Caco-2 (cell line): ENCODE results near the gene PGS1. TPM values are rescaled to one million over a fixed set of nuclear protein-coding genes. Genes with fewer than 3 reads are reported as not detected.

Experiments used
- BruUV-seq: library from RNA; stranded (reverse); fragments of 400-500 nt; replicated peaks from 2 replicates; lab custom pipeline; 2021; lab: Mats Ljungman, UMichigan
- CTCF ChIA-PET: fragments of 300-600 bp; sonication (Branson Sonifier 250); formaldehyde crosslinking; loops from one replicate; lab custom pipeline; 2022; ENCODE audit warnings: antibody characterized with exemption; lab: Charles Lee
- POLR2A ChIA-PET: fragments of 300-600 bp; sonication (Branson Sonifier 250); formaldehyde crosslinking; loops from one replicate; lab custom pipeline; 2022; ENCODE audit warnings: antibody characterized with exemption; lab: Charles Lee
- DNase-seq, 2 experiments: peaks; one replicate each; pipeline versions ENCODE4 v3.0.0 to v3.0.0-alpha.2; 2020 to 2022
- H3K27me3 ChIP-seq: replicated peaks from 2 replicates; pipeline ENCODE4 v1.6.0; 2011; ENCODE audit warnings: low read length; ENCODE audit not compliant: control insufficient read depth, insufficient read depth
- H3K36me3 ChIP-seq: 2 replicates; pipeline ENCODE4 v1.5.1; 2011; ENCODE audit warnings: low read length; ENCODE audit not compliant: control insufficient read depth, insufficient read depth
- H3K4me1 ChIP-seq: fragments of 250-450 bp; sonication (Bioruptor Pico); 2 replicates; pipeline ENCODE4 v1.5.1; 2020; ENCODE audit warnings: mild to moderate bottlenecking
- H3K4me3 ChIP-seq: 2 replicates; pipeline ENCODE4 v1.5.1; 2011; ENCODE audit warnings: low read depth, mild to moderate bottlenecking, control low read depth, low read length
- H3K9me3 ChIP-seq: fragments of 250-450 bp; sonication (Bioruptor Pico); 2 replicates; pipeline ENCODE4 v1.5.1; 2020; ENCODE audit warnings: mild to moderate bottlenecking, moderate library complexity
- H3K27ac Mint-ChIP-seq: one replicate; pipeline ENCODE4 v1.8.0; 2022; ENCODE audit warnings: mixed read lengths; ENCODE audit not compliant: unreplicated experiment
- H3K27me3 Mint-ChIP-seq: one replicate; pipeline ENCODE4 v1.8.0; 2022; ENCODE audit warnings: mixed read lengths; ENCODE audit not compliant: insufficient read depth, unreplicated experiment
- H3K36me3 Mint-ChIP-seq: one replicate; pipeline ENCODE4 v1.8.0; 2022; ENCODE audit warnings: mild to moderate bottlenecking, mixed read lengths; ENCODE audit not compliant: insufficient read depth, unreplicated experiment
- H3K4me1 Mint-ChIP-seq: one replicate; pipeline ENCODE4 v1.8.0; 2022; ENCODE audit warnings: low read depth, mixed read lengths; ENCODE audit not compliant: unreplicated experiment
- H3K4me3 Mint-ChIP-seq: one replicate; pipeline ENCODE4 v1.8.0; 2022; ENCODE audit warnings: mild to moderate bottlenecking, moderate library complexity, mixed read lengths; ENCODE audit not compliant: unreplicated experiment
- H3K9me3 Mint-ChIP-seq: one replicate; pipeline ENCODE4 v1.8.0; 2022; ENCODE audit warnings: mixed read lengths; ENCODE audit not compliant: unreplicated experiment
- CTCF ChIP-seq, 2 experiments: fragments of 200-600 bp in 1 of 2; IDR thresholded peaks; 1 replicate in 1 of 2; 2 replicates in 1 of 2; pipeline versions ENCODE4 v1.5.1 to v1.8.0; 2011 to 2022; ENCODE audit warnings: antibody characterized with exemption in 1 of 2, control low read depth in 1 of 2, inconsistent platforms in 1 of 2, low read depth in 1 of 2, low read length in 1 of 2, mild to moderate bottlenecking in 1 of 2, moderate library complexity in 1 of 2; ENCODE audit not compliant: insufficient read depth in 1 of 2, severe bottlenecking in 1 of 2, unreplicated experiment in 1 of 2
- intact Hi-C: fragments of 100-400 bp; cut with micrococcal nuclease; formaldehyde crosslinking; loops from one replicate; pipeline ENCODE4 v1.10.0; 2022; ENCODE audit not compliant: unreplicated experiment
- total RNA-seq: library from RNA; stranded (reverse); gene quantifications from 2 replicates; pipeline ENCODE4 v1.2.3, GENCODE V29; 2022

PGS1 gene
- total RNA-seq, 1 experiment from 2014 or later, result 54.1 TPM

DNA sequence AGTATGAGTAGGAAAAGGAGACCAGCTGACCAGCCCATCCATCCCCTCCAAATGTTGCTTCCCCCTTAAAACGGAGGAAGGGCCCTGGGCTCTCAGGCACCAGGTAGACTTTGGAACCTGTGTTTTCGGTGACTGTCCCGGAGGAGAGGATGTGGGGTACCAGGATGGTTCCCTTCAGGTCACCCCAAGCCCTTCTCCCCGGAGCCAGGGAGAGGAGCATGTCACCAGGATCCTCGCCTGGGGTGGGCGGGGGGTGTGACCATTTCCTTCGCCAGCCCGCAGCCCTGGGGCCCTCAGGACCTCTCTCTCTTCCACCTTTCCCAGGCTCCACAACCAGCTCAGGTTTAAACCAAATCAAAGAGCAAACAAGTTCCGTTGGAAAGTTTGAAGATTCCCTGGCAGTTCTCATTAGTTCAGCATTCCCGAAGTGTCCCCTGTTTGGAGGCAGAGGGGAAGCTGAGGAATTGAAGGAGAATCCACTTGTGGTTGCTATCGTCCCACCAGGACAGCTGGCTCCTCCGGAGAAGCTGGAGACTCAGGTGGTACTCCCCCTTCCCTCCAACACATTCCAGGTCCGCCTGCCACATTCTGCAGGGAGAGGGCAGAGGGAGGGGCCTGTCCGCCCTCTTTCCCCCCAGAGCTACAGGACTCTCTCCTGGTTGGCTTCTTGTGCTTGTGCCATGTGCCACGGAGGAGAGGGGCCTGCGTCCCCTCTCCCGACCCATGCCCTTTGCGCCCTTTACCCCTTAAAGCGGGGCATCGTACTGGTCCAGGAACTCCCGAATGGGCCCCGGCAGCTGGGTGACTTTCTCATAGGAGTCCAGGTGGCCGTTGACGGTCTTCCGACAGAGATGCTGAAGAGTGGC, 20.5 kb upstream of the PGS1 start:
- TF ChIP-seq CTCF (IDR thresholded peaks at IDR 0.05; ENCODE audit: insufficient read depth in 1 of 2, low read depth in 1 of 2, low read length in 1 of 2, severe bottlenecking in 1 of 2, unreplicated experiment in 1 of 2), result no peak
- H3K27ac Mint-ChIP-seq, result no peak overlapping the region
- intact Hi-C loops, result no loop called here
- ChIA-PET CTCF (interaction anchor here (1.5 kb wide), 1 partner anchor 64 kb away, joined by 7 read pairs; no protein-coding TSS in a partner anchor), POLR2A (no interaction called here)
- H3K36me3 Mint-ChIP-seq, result peaks cover 48% of the 10 kb centered on the region
- H3K4me1 Mint-ChIP-seq, result peaks cover 36% of the 10 kb centered on the region
- Histone ChIP-seq H3K36me3 (no peaks in the 10 kb centered on the region; the same call in 1 of the 2 replicates), H3K27me3 (no peaks in the 10 kb centered on the region), H3K4me1 (peaks cover 50% of the 10 kb centered on the region), H3K4me3 (no peak overlapping the region; the same call in 1 of the 2 replicates), H3K9me3 (no peaks in the 10 kb centered on the region)
- no peaks in the 10 kb centered on the region for H3K27me3 Mint-ChIP-seq
- DNase-seq, result no peak
- TSS peak; percentile 42 for BruUV-seq
- H3K9me3 Mint-ChIP-seq, result no peaks in the 10 kb centered on the region
- H3K4me3 Mint-ChIP-seq, result peak overlapping the region; percentile 85

- H3K36me3 Mint-ChIP-seq, result peaks cover 48% of the 10 kb centered on the region
- intact Hi-C loops, result no loop called here
- ChIA-PET CTCF (interaction anchor here (0.6 to 1.5 kb wide), 2 partner anchors 63 to 234 kb away, joined by 3 to 7 read pairs; no protein-coding TSS in a partner anchor), POLR2A (interaction anchor here (0.9 kb wide), 1 partner anchor 63 kb away, joined by 7 read pairs; no protein-coding TSS in a partner anchor)
- peaks cover 32% of the 10 kb centered on the region for H3K4me1 Mint-ChIP-seq
- H3K9me3 Mint-ChIP-seq, result no peaks in the 10 kb centered on the region
- Histone ChIP-seq H3K36me3 (no peaks in the 10 kb centered on the region; the same call in 1 of the 2 replicates), H3K27me3 (no peaks in the 10 kb centered on the region), H3K4me3 (peak overlapping the region; percentile 95), H3K4me1 (peaks cover 46% of the 10 kb centered on the region), H3K9me3 (no peaks in the 10 kb centered on the region)
- no TSS peak for BruUV-seq
- no peak for TF ChIP-seq CTCF (IDR thresholded peaks at IDR 0.05; ENCODE audit: insufficient read depth in 1 of 2, low read depth in 1 of 2, low read length in 1 of 2, severe bottlenecking in 1 of 2, unreplicated experiment in 1 of 2)
- H3K27me3 Mint-ChIP-seq, result no peaks in the 10 kb centered on the region
- DNase-seq, result no peak
- no peak overlapping the region for H3K27ac Mint-ChIP-seq
- H3K4me3 Mint-ChIP-seq, result peak overlapping the region; percentile 85
Observed at GRCh38 chr17:78358538-78359320, 19.7 kb upstream of the PGS1 start.
